ENCODE data around the gene COPB2.

The COPB2 gene

DNA sequence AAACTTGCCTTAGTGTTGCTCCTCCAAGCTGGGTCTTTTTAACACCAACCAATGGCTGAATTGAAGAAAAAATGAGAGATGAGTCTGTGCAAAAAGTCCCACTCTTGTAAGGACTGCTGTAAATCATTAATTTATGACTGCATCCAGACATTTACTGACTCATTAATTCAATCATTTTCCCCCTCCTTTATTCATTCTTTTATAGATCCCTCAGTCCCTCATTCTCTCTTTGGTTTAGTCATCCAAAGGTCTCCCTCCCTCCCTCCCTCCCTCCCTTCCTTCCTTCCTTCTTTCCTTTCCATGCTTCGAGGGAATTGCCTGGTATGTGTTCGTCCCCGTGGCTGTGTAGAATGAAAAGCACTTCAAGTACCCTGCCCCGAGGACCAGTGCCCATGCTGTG is 80.9 kb downstream of the COPB2 start:
- DNase-seq (ENCODE audit: low read depth in 1 of 2, low spot score in 1 of 2), result no peak
- TF ChIP-seq JUND (IDR thresholded peaks at IDR 0.05; ENCODE audit: low read depth), result no peak
- in situ Hi-C loops (cut with HindIII; ENCODE audit: low pct_unique_long_range_greater_than_20kb, low sequenced_read_pairs), result no loop called here

DNA sequence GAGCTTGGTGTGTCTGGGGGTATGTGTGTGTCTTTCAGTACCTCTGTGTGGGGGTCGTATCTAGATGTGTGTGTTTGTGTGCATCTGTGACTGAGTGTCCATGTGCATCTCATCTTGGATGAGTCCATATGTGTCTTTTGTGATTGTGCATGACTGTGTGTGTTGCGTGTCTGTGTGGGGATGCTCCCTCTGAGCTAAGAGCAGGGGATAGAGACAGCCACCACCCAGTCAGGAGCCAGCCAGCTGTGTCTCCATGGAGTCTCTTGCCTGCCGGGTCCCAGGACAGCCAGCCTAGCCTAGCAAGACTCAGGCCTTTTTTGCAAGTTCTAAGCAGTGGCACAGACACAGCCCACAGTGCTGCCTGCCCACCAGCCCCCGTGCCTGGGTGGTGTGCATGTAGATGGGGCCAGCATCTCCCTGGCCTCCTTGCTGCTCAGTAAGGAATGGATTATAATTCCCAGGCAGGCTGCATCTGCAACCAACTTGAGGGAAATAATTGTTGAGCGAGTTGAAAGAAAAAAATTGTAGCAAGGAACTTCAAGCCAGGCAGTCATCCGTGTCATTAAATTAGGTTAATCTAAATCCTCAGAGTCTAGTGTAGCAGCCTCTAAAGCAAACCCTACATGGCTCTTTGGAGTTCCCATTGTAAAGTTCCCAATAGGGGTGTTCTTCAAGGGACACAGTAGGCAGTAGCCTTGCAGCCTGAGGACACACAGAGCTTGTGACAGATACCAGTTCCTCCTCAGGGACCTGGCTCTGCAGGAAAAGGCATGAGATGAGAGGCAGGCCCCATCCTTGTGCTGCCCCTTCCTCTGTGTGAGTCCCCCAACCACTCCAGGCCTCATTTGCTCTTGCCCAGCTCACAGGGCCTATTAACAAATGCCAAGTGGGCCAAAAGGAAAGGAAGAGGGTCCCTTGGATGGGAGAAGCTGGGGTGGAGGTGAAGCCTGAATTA is 81.6 kb downstream of the COPB2 start:
- no peak for DNase-seq (ENCODE audit: low read depth in 1 of 2, low spot score in 1 of 2)
- in situ Hi-C loops (cut with HindIII; ENCODE audit: low pct_unique_long_range_greater_than_20kb, low sequenced_read_pairs), result no loop called here
- TF ChIP-seq JUND (IDR thresholded peaks at IDR 0.05; ENCODE audit: low read depth), result no peak

Data from T47D (cell line).